H1 (cell line): ENCODE measurements around the gene AGBL1. TPM values are rescaled to one million over a fixed set of nuclear protein-coding genes. Genes with fewer than 3 reads are reported as not detected.

ENCODE experiments used
- CTCF ChIA-PET: fragments of 300-600 bp; sonication (Branson Sonifier 250); formaldehyde crosslinking; loops from one replicate; lab custom pipeline; 2021; ENCODE audit not compliant: partially characterized antibody; lab: Charles Lee
- POLR2A ChIA-PET: fragments of 300-600 bp; sonication (Branson Sonifier 250); formaldehyde crosslinking; loops from one replicate; lab custom pipeline; 2021; ENCODE audit warnings: inconsistent platforms; ENCODE audit not compliant: partially characterized antibody; lab: Charles Lee
- DNase-seq, 2 experiments: peaks; one replicate each; pipeline versions ENCODE4 v3.0.0 to v3.0.0-alpha.2; 2010 to 2022; ENCODE audit warnings: low spot score in 2 of 2, low read depth in 1 of 2, mixed read lengths in 1 of 2
- FAIRE-seq: peaks from 2 replicates; lab custom pipeline; 2011; peaks lifted over from hg19 to GRCh38; lab: Jason Lieb, UNC
- H2AFZ ChIP-seq: 2 replicates; pipeline ENCODE4 v1.8.1; 2012; ENCODE audit warnings: low read length, inconsistent platforms
- H2AK5ac ChIP-seq: 2 replicates; pipeline ENCODE4 v1.6.1; 2013; ENCODE audit warnings: low read depth, low read length
- H2BK120ac ChIP-seq: replicated peaks from 2 replicates; pipeline ENCODE3; 2013; ENCODE audit warnings: low read depth, low read length, inconsistent platforms
- H2BK12ac ChIP-seq: 2 replicates; pipeline ENCODE4 v1.6.1; 2013; ENCODE audit warnings: low read depth, low read length
- H2BK15ac ChIP-seq: 2 replicates; pipeline ENCODE4 v1.6.1; 2013; ENCODE audit warnings: low read length
- H2BK20ac ChIP-seq: 2 replicates; pipeline ENCODE4 v1.6.1; 2013; ENCODE audit warnings: low read length
- H2BK5ac ChIP-seq: 2 replicates; pipeline ENCODE4 v1.6.1; 2013; ENCODE audit warnings: low read depth, low read length
- H3K14ac ChIP-seq: 2 replicates; pipeline ENCODE4 v1.6.1; 2013; ENCODE audit warnings: inconsistent platforms; ENCODE audit not compliant: insufficient read length
- H3K18ac ChIP-seq: 2 replicates; pipeline ENCODE4 v1.6.1; 2013; ENCODE audit warnings: low read length; ENCODE audit errors: extremely low read depth
- H3K23ac ChIP-seq: 2 replicates; pipeline ENCODE4 v1.6.1; 2013; ENCODE audit warnings: inconsistent platforms; ENCODE audit not compliant: insufficient read length
- H3K23me2 ChIP-seq: 2 replicates; pipeline ENCODE4 v1.6.1; 2013; ENCODE audit warnings: low read depth, low read length
- H3K27ac ChIP-seq: 2 replicates; pipeline ENCODE4 v1.6.1; 2011; ENCODE audit warnings: low read depth, low read length, inconsistent platforms
- H3K27me3 ChIP-seq, 4 experiments: replicated peaks in 1 of 4; 1 replicate in 1 of 4; 2 replicates in 3 of 4; pipeline versions ENCODE4 v1.6.1 to v1.8.1; 2011 to 2013; ENCODE audit warnings: low read length in 3 of 4, mild to moderate bottlenecking in 3 of 4, inconsistent platforms in 2 of 4, mixed read lengths in 2 of 4, moderate library complexity in 1 of 4; ENCODE audit not compliant: control insufficient read depth in 3 of 4, insufficient read depth in 3 of 4; ENCODE audit errors: extremely low read depth in 1 of 4
- H3K36me3 ChIP-seq, 4 experiments: 2 replicates each; pipeline versions ENCODE4 v1.6.1 to v1.8.1; 2011 to 2013; ENCODE audit warnings: mild to moderate bottlenecking in 4 of 4, low read length in 3 of 4, moderate library complexity in 2 of 4, control low read depth in 1 of 4, inconsistent platforms in 1 of 4; ENCODE audit not compliant: insufficient read depth in 4 of 4, control insufficient read depth in 2 of 4
- H3K4ac ChIP-seq: replicated peaks from 2 replicates; pipeline ENCODE3; 2013; ENCODE audit warnings: low read length, low read depth, mixed read lengths, inconsistent platforms; ENCODE audit not compliant: insufficient read length
- H3K4me1 ChIP-seq, 4 experiments: replicated peaks in 1 of 4; 1 replicate in 1 of 4; 2 replicates in 3 of 4; pipeline versions ENCODE4 v1.6.1 to v1.8.1; 2011 to 2013; ENCODE audit warnings: low read length in 3 of 4, inconsistent platforms in 2 of 4, mixed read lengths in 1 of 4; ENCODE audit not compliant: insufficient read depth in 4 of 4, control insufficient read depth in 3 of 4
- H3K4me2 ChIP-seq, 2 experiments: 2 replicates each; pipeline versions ENCODE4 v1.6.1 to v1.8.1; 2011 to 2013; ENCODE audit warnings: low read depth in 2 of 2, low read length in 2 of 2, control low read depth in 1 of 2, inconsistent platforms in 1 of 2, mild to moderate bottlenecking in 1 of 2; ENCODE audit not compliant: insufficient read depth in 1 of 2
- H3K4me3 ChIP-seq, 4 experiments: fragments of 200-600, 300-600 bp in 1 of 4; sonication (generic), shearing (Covaris generic), sonication (Bioruptor Twin) in 1 of 4; 2 replicates each; pipeline versions ENCODE4 v1.5.1 to v1.8.1; 2011 to 2016; ENCODE audit warnings: low read length in 4 of 4, low read depth in 3 of 4, control low read depth in 2 of 4, inconsistent platforms in 2 of 4, mild to moderate bottlenecking in 2 of 4, mixed read lengths in 1 of 4, moderate library complexity in 1 of 4; ENCODE audit not compliant: insufficient read depth in 2 of 4; ENCODE audit errors: extremely low read depth in 1 of 4
- H3K56ac ChIP-seq: replicated peaks from 2 replicates; pipeline ENCODE3; 2013; ENCODE audit warnings: low read depth, mild to moderate bottlenecking, mixed read lengths, low read length, inconsistent platforms; ENCODE audit not compliant: insufficient read length
- H3K79me1 ChIP-seq: 2 replicates; pipeline ENCODE4 v1.6.1; 2013; ENCODE audit warnings: low read depth, low read length, control low read depth
- H3K79me2 ChIP-seq, 2 experiments: 2 replicates each; pipeline versions ENCODE4 v1.6.1 to v1.8.1; 2012 to 2013; ENCODE audit warnings: low read length in 2 of 2, mild to moderate bottlenecking in 2 of 2, inconsistent platforms in 1 of 2; ENCODE audit not compliant: insufficient read depth in 2 of 2, control insufficient read depth in 1 of 2
- H3K9ac ChIP-seq, 4 experiments: replicated peaks in 1 of 4; 1 replicate in 1 of 4; 2 replicates in 3 of 4; pipeline versions ENCODE4 v1.6.1 to v1.8.1; 2011 to 2013; ENCODE audit warnings: low read depth in 3 of 4, low read length in 3 of 4, control low read depth in 2 of 4, mild to moderate bottlenecking in 2 of 4, moderate library complexity in 2 of 4, inconsistent platforms in 1 of 4; ENCODE audit errors: extremely low read depth in 1 of 4
- H3K9me3 ChIP-seq, 2 experiments: 2 replicates each; pipeline versions ENCODE4 v1.6.1 to v1.8.1; 2012 to 2013; ENCODE audit warnings: mild to moderate bottlenecking in 2 of 2, moderate library complexity in 2 of 2, control low read depth in 1 of 2, inconsistent platforms in 1 of 2, low read depth in 1 of 2, low read length in 1 of 2, mixed read lengths in 1 of 2; ENCODE audit not compliant: insufficient read depth in 2 of 2
- H4K20me1 ChIP-seq, 2 experiments: replicated peaks in 1 of 2; 2 replicates each; pipeline versions ENCODE3 to v1.8.1; 2011 to 2013; ENCODE audit warnings: inconsistent platforms in 2 of 2, low read length in 2 of 2, mild to moderate bottlenecking in 1 of 2; ENCODE audit not compliant: insufficient read depth in 2 of 2, control insufficient read depth in 1 of 2
- H4K5ac ChIP-seq: 2 replicates; pipeline ENCODE4 v1.6.1; 2013; ENCODE audit warnings: low read length, low read depth, mixed read lengths, inconsistent platforms; ENCODE audit not compliant: insufficient read length
- H4K8ac ChIP-seq: 2 replicates; pipeline ENCODE4 v1.8.0; 2013; ENCODE audit warnings: mild to moderate bottlenecking, moderate library complexity, low read length, inconsistent platforms; ENCODE audit not compliant: insufficient read depth; ENCODE audit errors: extremely low read depth
- H4K91ac ChIP-seq: replicated peaks from 2 replicates; pipeline ENCODE3; 2013; ENCODE audit warnings: low read length, mixed read lengths, inconsistent platforms; ENCODE audit not compliant: insufficient read length
- ASH2L ChIP-seq: fragments of 200-600, 300-600 bp; sonication (generic); IDR thresholded peaks from one replicate; pipeline ENCODE4 v1.7.1; 2017; ENCODE audit warnings: low read length
- CTBP2 ChIP-seq: IDR thresholded peaks from 2 replicates; pipeline ENCODE4 v1.7.0; 2011; ENCODE audit warnings: borderline replicate concordance, mild to moderate bottlenecking, moderate library complexity, mixed read lengths, low read length; ENCODE audit not compliant: insufficient read depth, insufficient read length
- E2F6 ChIP-seq: IDR thresholded peaks from 2 replicates; pipeline ENCODE4 v1.6.1; 2012; ENCODE audit warnings: inconsistent platforms
- GABPA ChIP-seq: IDR thresholded peaks from 2 replicates; pipeline ENCODE4 v1.6.1; 2011; ENCODE audit warnings: mild to moderate bottlenecking, low read length, moderate library complexity, borderline replicate concordance; ENCODE audit not compliant: insufficient read depth
- RAD21 ChIP-seq, 2 experiments: IDR thresholded peaks in 1 of 2; conservative IDR thresholded peaks in 1 of 2; 2 replicates each; pipeline ENCODE4 v1.6.1; 2011; ENCODE audit warnings: low read depth in 2 of 2, low read length in 2 of 2, improper control_type of control experiment in 1 of 2, inconsistent platforms in 1 of 2, mild to moderate bottlenecking in 1 of 2, moderate library complexity in 1 of 2
- SIX5 ChIP-seq: IDR thresholded peaks from 2 replicates; pipeline ENCODE4 v1.6.1; 2011; ENCODE audit warnings: mild to moderate bottlenecking, low read depth, low read length
- SP4 ChIP-seq: IDR thresholded peaks from 2 replicates; pipeline ENCODE4 v1.6.1; 2012; ENCODE audit warnings: low read length, inconsistent platforms
- TBP ChIP-seq: IDR thresholded peaks from 2 replicates; pipeline ENCODE4 v1.6.1; 2011; ENCODE audit warnings: low read depth, low read length, improper control_type of control experiment
- YY1 ChIP-seq: IDR thresholded peaks from 2 replicates; pipeline ENCODE4 v1.6.1; 2011; ENCODE audit warnings: low read depth, mild to moderate bottlenecking, low read length
- WGBS, 2 experiments: shearing (Covaris generic) in 1 of 2; methylation state at CpG; one replicate each; pipeline versions ENCODE4 v1.1.6 to v1.1.7; 2013 to 2015; ENCODE audit warnings: low lambda C conversion rate in 2 of 2, mixed read lengths in 2 of 2, inconsistent platforms in 1 of 2, low coverage in 1 of 2, missing lambda C conversion rate in 1 of 2; ENCODE audit not compliant: insufficient replicate concordance in 2 of 2, insufficient coverage in 1 of 2, insufficient read length in 1 of 2; ENCODE audit errors: extremely low coverage in 1 of 2, missing lambda C conversion rate in 1 of 2; 5-methylcytosine and 5-hydroxymethylcytosine counted together
- polyA plus RNA-seq, 7 experiments: library from polyadenylated mRNA; depleted of rRNA in 3 of 7; stranded (reverse) in 5 of 7; unstranded in 2 of 7; fragments of >200 nt in 5 of 7; fragments of 200-250 nt in 2 of 7; gene quantifications; 1 replicate in 5 of 7; 2 replicates in 1 of 7; 4 replicates in 1 of 7; pipeline versions ENCODE4 v1.2.1 to v1.2.3, GENCODE V29; 2011 to 2013; ENCODE audit warnings: missing spikeins in 2 of 7, mixed read lengths in 2 of 7
- total RNA-seq: library from RNA; stranded (reverse); fragmentation: NEBNext Ultra II Directional; extraction: Animal tissue kit (Norgen Biotek cat#: 25700); gene quantifications from 2 replicates; pipeline ENCODE4 v1.2.1, GENCODE V29; 2021

Gene AGBL1
- total and polyA plus RNA-seq, 2 of the 8 experiments (the other 6 are each of a cell fraction or from before 2014, with no cell fraction given), result not detected

GRCh38 chr15:86620157-86620556 lies 540.5 kb downstream of the AGBL1 start:
- Histone ChIP-seq H3K27ac (no peak overlapping the region), H3K14ac (no peak overlapping the region), H2BK120ac (no peak overlapping the region), H4K8ac (no peak overlapping the region), H3K9me3 (no peaks in the 10 kb centered on the region), H2AK5ac (no peak overlapping the region), H3K9ac (no peak overlapping the region), H3K4me1 (peaks cover 0 to 2% (median 0%) of the 10 kb centered on the region in 4 experiments; a peak in 3 of 7 replicates), H2BK5ac (no peak overlapping the region), H2BK12ac (no peak overlapping the region), H4K5ac (no peak overlapping the region), H3K4me3 (no peak overlapping the region), H2BK20ac (no peak overlapping the region), H3K18ac (no peak overlapping the region), H2BK15ac (no peak overlapping the region), H3K79me1 (no peaks in the 10 kb centered on the region), H3K4ac (no peak overlapping the region), H3K23me2 (no peaks in the 10 kb centered on the region), H4K20me1 (no peaks in the 10 kb centered on the region), H4K91ac (no peak overlapping the region), H3K56ac (no peak overlapping the region), H3K27me3 (no peaks in the 10 kb centered on the region), H3K36me3 (no peaks in the 10 kb centered on the region), H3K4me2 (no peak overlapping the region), H3K79me2 (no peaks in the 10 kb centered on the region), H2AFZ (no peak overlapping the region), H3K23ac (no peak overlapping the region)
- FAIRE-seq (no peak), DNase-seq (no peak)
- POLR2A ChIA-PET, result no interaction called here
- CTCF ChIA-PET, result interaction anchor here (0.6 to 2.3 kb wide), 2 partner anchors 33 to 132 kb away, joined by 3 to 8 read pairs; no protein-coding TSS in a partner anchor
- TF ChIP-seq RAD21 (IDR thresholded peaks at IDR 0.05 in 1 of 2, conservative IDR thresholded peaks at IDR 0.05 in 1 of 2; ENCODE audit: low read depth in 2 of 2, low read length in 2 of 2), result no peak
- no peak for TF ChIP-seq ASH2L
- no peak for TF ChIP-seq YY1
- TF ChIP-seq E2F6, result no peak
- TF ChIP-seq GABPA, result no peak
- TF ChIP-seq SIX5, result no peak
- TF ChIP-seq CTBP2, result no peak
- TF ChIP-seq TBP, result no peak
- TF ChIP-seq SP4, result no peak
- WGBS, 2 experiments, result 90% methylated on average over 5 of the region's 5 CpGs; no CpG with 5 or more reads in 1 of the 2 experiments
